ENCODE measurements around the gene ARHGAP44. TPM values are rescaled to one million over a fixed set of nuclear protein-coding genes. Genes with fewer than 3 reads are reported as not detected.

Gene ARHGAP44
- total and polyA plus RNA-seq, 2 experiments from 2014 or later: 5.8 to 16.4 TPM

GRCh38 chr17:12963505-12963904 is 174.2 kb downstream of the ARHGAP44 start:
- TF ChIP-seq REST (IDR thresholded peaks at IDR 0.05; ENCODE audit: unreplicated experiment) (no peak), EZH2phosphoT487 (IDR thresholded peaks at IDR 0.05; ENCODE audit: unreplicated experiment) (no peak), CREB1 (CRISPR knock-in tag; IDR thresholded peaks at IDR 0.05; ENCODE audit: low read depth) (no peak), JUNB (IDR thresholded peaks at IDR 0.05; ENCODE audit: unreplicated experiment) (no peak), NANOG (IDR thresholded peaks at IDR 0.05; ENCODE audit: borderline replicate concordance) (no peak), ZNF462 (CRISPR knock-in tag; IDR thresholded peaks at IDR 0.05) (no peak), STAT1 (IDR thresholded peaks at IDR 0.05; ENCODE audit: unreplicated experiment) (no peak), EZH2 (IDR thresholded peaks at IDR 0.05; ENCODE audit: low read depth, unreplicated experiment) (no peak), ZNF331 (CRISPR knock-in tag; IDR thresholded peaks at IDR 0.05; ENCODE audit: low read depth) (no peak), CTCF (conservative IDR thresholded peaks at IDR 0.05; ENCODE audit: low read depth in 2 of 2) (no peak), POLR2AphosphoS5 (IDR thresholded peaks at IDR 0.05; ENCODE audit: low read depth) (no peak), ZNF114 (CRISPR knock-in tag; IDR thresholded peaks at IDR 0.05) (no peak), ETS1 (IDR thresholded peaks at IDR 0.05) (no peak)
- DNase-seq (ENCODE audit: low spot score): no peak
- Mint-ChIP-seq H3K4me1 (no peaks in the 10 kb centered on the region; the same call in 2 of the 3 replicates), H3K27me3 (ENCODE audit: insufficient read depth, low read depth, poor library complexity) (no peaks in the 10 kb centered on the region), H3K27ac (no peak overlapping the region), H3K36me3 (ENCODE audit: low read depth) (peaks cover 16% of the 10 kb centered on the region), H3K9me3 (no peaks in the 10 kb centered on the region), H3K4me3 (no peak overlapping the region)
- H3K9me2 ChIP-seq (ENCODE audit: insufficient read depth): no peaks in the 10 kb centered on the region
- no peaks in the 10 kb centered on the region for H3K4me1 ChIP-seq (ENCODE audit: insufficient read depth)
- no peak overlapping the region for H3K4me3 ChIP-seq
- no peaks in the 10 kb centered on the region for H3K27me3 ChIP-seq (ENCODE audit: insufficient read depth)
- H3K4me2 ChIP-seq: no peak overlapping the region
- H2AFZ ChIP-seq: no peak overlapping the region
- no peak overlapping the region for H3K27ac ChIP-seq (ENCODE audit: low read depth)
- no peak for ATAC-seq
- H4K20me1 ChIP-seq (replicated peaks; ENCODE audit: insufficient read depth): no peaks in the 10 kb centered on the region
- no peaks in the 10 kb centered on the region for H3F3A ChIP-seq (replicated peaks; ENCODE audit: low read depth)
- H3K36me3 ChIP-seq (ENCODE audit: insufficient read depth): peaks cover 3% of the 10 kb centered on the region; the same call in 1 of the 2 replicates
- H3K79me2 ChIP-seq (replicated peaks; ENCODE audit: insufficient read depth): no peaks in the 10 kb centered on the region

Data from GM23338 (cell line).